OCI-LY3 (cell line): ENCODE data around the gene ARHGAP18.
"Not testable (repeated sequence)": the region's sequence is repeated elsewhere in the genome, so short reads cannot be mapped to it uniquely, and the experiment has no call there.

Experiments
- H2AFZ ChIP-seq: fragments of 200-600, 300-600 bp; shearing (Covaris generic); 2 replicates; pipeline ENCODE4 v1.6.0; 2014; ENCODE audit warnings: antibody characterized with exemption, low read depth, low read length
- H3K27ac ChIP-seq: fragments of 200-600, 300-600 bp; sonication (generic); 2 replicates; pipeline ENCODE4 v1.5.1; 2014; ENCODE audit warnings: mild to moderate bottlenecking, low read length, moderate library complexity, mixed read lengths
- H3K27me3 ChIP-seq: fragments of 200-600, 300-600 bp; sonication (generic); 2 replicates; pipeline ENCODE4 v1.6.1; 2014; ENCODE audit warnings: low read depth, low read length, mixed read lengths
- H3K36me3 ChIP-seq: fragments of 200-600, 300-600 bp; sonication (generic); replicated peaks from 2 replicates; pipeline ENCODE3; 2014; ENCODE audit warnings: low read depth, low read length, mixed read lengths
- H3K4me1 ChIP-seq: fragments of 300-600, 200-600 bp; sonication (generic); 2 replicates; pipeline ENCODE4 v1.6.1; 2014; ENCODE audit warnings: low read length, mixed read lengths
- H3K4me2 ChIP-seq: fragments of 200-600, 300-600 bp; sonication (generic); 2 replicates; pipeline ENCODE4 v1.6.1; 2014; ENCODE audit warnings: low read length, mixed read lengths
- H3K4me3 ChIP-seq: fragments of 300-600, 200-600 bp; sonication (generic); 2 replicates; pipeline ENCODE4 v1.5.1; 2014; ENCODE audit warnings: antibody characterized with exemption, mild to moderate bottlenecking, low read length, moderate library complexity
- H3K79me2 ChIP-seq: fragments of 300-600, 200-600 bp; shearing (Covaris generic); 2 replicates; pipeline ENCODE4 v1.6.1; 2014; ENCODE audit warnings: mild to moderate bottlenecking, low read length, mixed read lengths
- H3K9ac ChIP-seq: fragments of 300-600, 200-600 bp; shearing (Covaris generic); 2 replicates; pipeline ENCODE4 v1.6.0; 2014; ENCODE audit warnings: mild to moderate bottlenecking, low read length, moderate library complexity
- H3K9me3 ChIP-seq: fragments of 200-600, 300-600 bp; shearing (Covaris generic); 2 replicates; pipeline ENCODE4 v1.6.1; 2014; ENCODE audit warnings: low read length, mixed read lengths; ENCODE audit not compliant: insufficient read depth
- H4K20me1 ChIP-seq: fragments of 200-600, 300-600 bp; sonication (generic); 2 replicates; pipeline ENCODE4 v1.6.1; 2016; ENCODE audit warnings: low read length, mixed read lengths; ENCODE audit not compliant: insufficient read depth
- EZH2phosphoT487 ChIP-seq: fragments of 200-600 bp; shearing (Covaris generic); IDR thresholded peaks from 2 replicates; pipeline ENCODE4 v1.6.1; 2018; ENCODE audit warnings: antibody characterized with exemption, mixed run types, low read depth
- TF ChIP-seq, protein P1 (sequence below): fragments of 200-600, 300-600 bp; sonication (generic); IDR thresholded peaks from 2 replicates; pipeline ENCODE4 v1.5.1; 2014; ENCODE audit warnings: antibody characterized with exemption, low read length, low read depth

The ARHGAP18 gene

DNA sequence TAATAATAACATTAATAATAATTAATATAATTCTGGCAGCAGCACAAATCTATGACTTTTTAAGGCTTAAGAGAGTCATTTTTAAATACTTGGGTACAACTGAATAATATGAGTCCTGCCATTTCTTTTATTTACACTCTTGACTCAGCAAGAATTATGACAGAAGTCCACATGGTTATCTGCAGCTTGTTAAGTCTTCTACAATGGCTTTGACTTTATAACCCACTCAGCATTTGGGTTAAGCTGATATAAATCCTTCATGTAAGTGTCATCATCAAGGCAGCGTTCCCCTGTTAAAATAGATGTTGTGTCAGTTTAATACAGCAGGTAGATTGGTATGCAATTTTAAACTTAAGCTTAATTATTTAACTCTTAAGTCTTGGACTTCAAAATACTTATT is 131.7 kb downstream of the ARHGAP18 start:
- H3K36me3 ChIP-seq, result peaks cover 6% of the 10 kb centered on the region
- H3K79me2 ChIP-seq, result no peaks in the 10 kb centered on the region
- no peak overlapping the region for H3K4me2 ChIP-seq
- no peak overlapping the region for H3K27ac ChIP-seq
- no peaks in the 10 kb centered on the region for H3K27me3 ChIP-seq
- H4K20me1 ChIP-seq, result no peaks in the 10 kb centered on the region
- H2AFZ ChIP-seq, result no peak overlapping the region
- no peak overlapping the region for H3K9ac ChIP-seq
- H3K4me1 ChIP-seq, result no peaks in the 10 kb centered on the region
- TF ChIP-seq, protein P1, sequence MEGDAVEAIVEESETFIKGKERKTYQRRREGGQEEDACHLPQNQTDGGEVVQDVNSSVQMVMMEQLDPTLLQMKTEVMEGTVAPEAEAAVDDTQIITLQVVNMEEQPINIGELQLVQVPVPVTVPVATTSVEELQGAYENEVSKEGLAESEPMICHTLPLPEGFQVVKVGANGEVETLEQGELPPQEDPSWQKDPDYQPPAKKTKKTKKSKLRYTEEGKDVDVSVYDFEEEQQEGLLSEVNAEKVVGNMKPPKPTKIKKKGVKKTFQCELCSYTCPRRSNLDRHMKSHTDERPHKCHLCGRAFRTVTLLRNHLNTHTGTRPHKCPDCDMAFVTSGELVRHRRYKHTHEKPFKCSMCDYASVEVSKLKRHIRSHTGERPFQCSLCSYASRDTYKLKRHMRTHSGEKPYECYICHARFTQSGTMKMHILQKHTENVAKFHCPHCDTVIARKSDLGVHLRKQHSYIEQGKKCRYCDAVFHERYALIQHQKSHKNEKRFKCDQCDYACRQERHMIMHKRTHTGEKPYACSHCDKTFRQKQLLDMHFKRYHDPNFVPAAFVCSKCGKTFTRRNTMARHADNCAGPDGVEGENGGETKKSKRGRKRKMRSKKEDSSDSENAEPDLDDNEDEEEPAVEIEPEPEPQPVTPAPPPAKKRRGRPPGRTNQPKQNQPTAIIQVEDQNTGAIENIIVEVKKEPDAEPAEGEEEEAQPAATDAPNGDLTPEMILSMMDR, result no peak
- no peaks in the 10 kb centered on the region for H3K9me3 ChIP-seq
- no peak overlapping the region for H3K4me3 ChIP-seq

DNA sequence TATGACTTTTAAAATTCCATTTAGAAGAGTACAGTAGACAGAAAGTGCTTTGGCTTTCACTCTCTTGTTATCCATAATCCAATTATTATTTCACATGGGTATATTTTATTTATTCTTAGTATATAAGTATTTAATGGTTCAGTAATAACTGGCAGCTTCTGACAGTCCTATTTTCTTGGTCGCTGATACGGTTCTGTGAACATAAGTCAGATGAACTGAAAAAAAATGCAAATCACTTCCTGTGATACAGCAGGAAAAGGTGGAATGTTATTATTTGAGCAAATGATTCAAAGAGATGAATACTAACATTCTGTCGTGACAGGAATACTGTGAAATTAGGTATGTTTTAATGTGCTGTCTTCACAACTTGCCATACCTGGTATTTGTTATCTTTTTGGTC is 132.3 kb downstream of the ARHGAP18 start:
- Histone ChIP-seq H2AFZ (no peak overlapping the region), H3K9ac (no peak overlapping the region), H3K27me3 (no peaks in the 10 kb centered on the region), H3K4me1 (no peaks in the 10 kb centered on the region), H3K4me2 (no peak overlapping the region), H3K36me3 (peaks cover 6% of the 10 kb centered on the region), H4K20me1 (no peaks in the 10 kb centered on the region), H3K79me2 (no peaks in the 10 kb centered on the region), H3K27ac (no peak overlapping the region), H3K9me3 (no peaks in the 10 kb centered on the region), H3K4me3 (no peak overlapping the region)
- no peak for TF ChIP-seq EZH2phosphoT487
- TF ChIP-seq, protein P1, result no peak

DNA sequence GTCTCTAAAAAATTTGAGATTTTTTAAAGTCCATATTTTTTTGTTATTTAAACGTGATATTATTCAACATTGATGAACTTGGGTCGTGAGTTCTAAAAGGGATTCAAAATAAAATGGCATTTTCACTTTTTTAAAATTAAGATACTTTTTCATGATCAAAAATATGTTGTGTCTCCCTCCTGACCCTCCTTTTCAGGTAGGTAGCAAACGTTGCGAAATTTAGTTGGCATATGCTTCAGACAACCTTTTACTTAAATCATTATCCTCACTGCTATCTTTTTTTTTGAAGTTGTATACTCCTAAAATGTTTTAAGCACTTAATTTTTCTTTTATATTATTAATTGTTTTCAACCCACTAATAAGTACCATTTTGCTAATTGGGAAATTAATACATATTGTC is 133.5 kb downstream of the ARHGAP18 start:
- no peak overlapping the region for H3K4me3 ChIP-seq
- H3K9me3 ChIP-seq, result no peaks in the 10 kb centered on the region
- H3K4me1 ChIP-seq, result no peaks in the 10 kb centered on the region
- TF ChIP-seq EZH2phosphoT487, result no peak
- TF ChIP-seq, protein P1, result no peak
- no peak overlapping the region for H3K9ac ChIP-seq
- no peak overlapping the region for H3K4me2 ChIP-seq
- no peak overlapping the region for H3K27ac ChIP-seq
- H3K36me3 ChIP-seq, result peaks cover 6% of the 10 kb centered on the region
- H2AFZ ChIP-seq, result no peak overlapping the region
- H4K20me1 ChIP-seq, result no peaks in the 10 kb centered on the region
- no peaks in the 10 kb centered on the region for H3K79me2 ChIP-seq
- no peaks in the 10 kb centered on the region for H3K27me3 ChIP-seq

DNA sequence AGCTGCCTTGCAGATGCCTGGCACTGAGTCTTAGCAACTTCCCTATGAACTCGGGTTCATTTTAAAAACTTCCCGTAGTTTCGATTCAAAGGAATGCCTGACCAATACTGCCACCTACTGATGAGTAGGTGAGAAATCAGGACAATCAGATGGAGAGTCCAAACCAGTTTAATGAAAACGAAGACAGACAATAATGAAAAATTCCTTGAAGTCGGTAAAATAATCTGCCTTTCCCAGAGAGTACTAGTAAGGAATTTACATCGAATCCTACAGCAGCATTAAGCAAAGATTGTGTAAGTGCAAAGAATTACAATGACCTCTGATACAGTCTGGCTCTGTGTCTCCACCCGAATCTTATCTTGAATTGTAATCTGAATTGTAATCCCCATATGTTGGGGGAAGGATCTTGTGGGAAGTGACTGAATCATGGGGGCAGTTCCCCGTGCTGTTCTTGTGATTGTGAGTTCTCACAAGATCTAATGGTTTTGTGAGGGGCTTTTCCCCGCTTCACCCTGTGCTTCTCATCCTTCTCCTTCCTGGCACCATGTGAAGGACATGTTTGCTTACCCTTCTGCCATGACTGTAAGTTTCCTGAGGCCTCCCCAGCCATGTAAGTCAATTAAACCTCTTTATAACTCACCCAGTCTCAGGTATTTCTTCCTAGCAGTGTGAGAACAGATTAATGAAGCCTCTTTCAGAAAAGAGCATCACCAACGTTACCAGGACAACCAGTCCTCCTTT is 134.4 kb downstream of the ARHGAP18 start:
- no peak overlapping the region for H3K4me2 ChIP-seq
- no peaks in the 10 kb centered on the region for H3K4me1 ChIP-seq
- H3K79me2 ChIP-seq, result no peaks in the 10 kb centered on the region
- H3K4me3 ChIP-seq, result no peak overlapping the region
- no peak overlapping the region for H2AFZ ChIP-seq
- H3K27ac ChIP-seq, result no peak overlapping the region
- H4K20me1 ChIP-seq, result no peaks in the 10 kb centered on the region
- no peaks in the 10 kb centered on the region for H3K9me3 ChIP-seq
- TF ChIP-seq EZH2phosphoT487, result no peak
- TF ChIP-seq, protein P1, result peak; percentile 34
- H3K36me3 ChIP-seq, result peaks cover 6% of the 10 kb centered on the region
- H3K9ac ChIP-seq, result no peak overlapping the region
- no peaks in the 10 kb centered on the region for H3K27me3 ChIP-seq

DNA sequence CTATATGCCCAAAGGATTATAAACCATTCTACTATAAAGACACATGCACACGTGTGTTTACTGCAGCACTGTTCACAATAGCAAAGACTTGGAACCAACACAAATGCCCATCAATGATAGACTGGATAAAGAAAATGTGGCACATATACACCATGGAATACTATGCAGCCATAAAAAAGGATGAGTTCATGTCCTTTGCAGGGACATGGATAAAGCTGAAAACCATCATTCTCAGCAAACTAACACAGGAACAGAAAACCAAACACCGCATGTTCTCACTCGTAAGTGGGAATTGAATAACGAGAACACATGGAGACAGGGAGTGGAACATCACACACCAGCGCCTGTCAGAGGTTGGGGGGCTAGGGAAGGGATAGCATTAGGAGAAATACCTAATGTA is 135.4 kb downstream of the ARHGAP18 start:
- not testable (repeated sequence) for H3K27ac ChIP-seq, H3K9ac ChIP-seq, H3K4me2 ChIP-seq, H3K9me3 ChIP-seq, H3K79me2 ChIP-seq, H3K4me3 ChIP-seq, H2AFZ ChIP-seq, H4K20me1 ChIP-seq, H3K27me3 ChIP-seq, H3K4me1 ChIP-seq, H3K36me3 ChIP-seq

DNA sequence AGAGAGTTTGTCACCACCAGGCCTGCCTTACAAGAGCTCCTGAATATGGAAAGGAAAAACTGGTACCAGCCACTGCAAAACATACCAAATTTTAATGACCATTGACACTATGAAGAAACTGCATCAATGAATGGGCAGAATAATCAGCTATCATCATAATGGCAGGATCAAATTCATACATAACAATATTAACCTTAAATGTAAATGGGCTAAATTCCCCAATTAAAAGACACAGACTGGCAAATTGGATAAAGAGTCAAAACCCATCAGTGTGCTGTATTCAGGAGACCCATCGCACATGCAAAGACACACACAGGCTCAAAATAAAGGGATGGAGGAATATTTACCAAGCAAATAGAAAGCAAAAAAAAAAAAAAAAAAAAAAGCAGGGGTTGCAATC is 139.0 kb downstream of the ARHGAP18 start:
- H3K4me3 ChIP-seq, H3K4me1 ChIP-seq, H3K27ac ChIP-seq: not testable (repeated sequence)

More for the DNA sequence above, 139.0 kb downstream of the ARHGAP18 start:
- not testable (repeated sequence) for H3K79me2 ChIP-seq, H4K20me1 ChIP-seq, H3K27me3 ChIP-seq, H2AFZ ChIP-seq, H3K4me2 ChIP-seq, H3K36me3 ChIP-seq, H3K9me3 ChIP-seq, H3K9ac ChIP-seq
